H9 (cell line): ENCODE results near the gene IGFL1. TPM values are rescaled to one million over a fixed set of nuclear protein-coding genes. Genes with fewer than 3 reads are reported as not detected.

Source experiments
- DNase-seq: peaks from one replicate; pipeline ENCODE4 v3.0.0-alpha.2; 2017
- H2AFZ ChIP-seq: one replicate; pipeline ENCODE4 v1.6.1; 2013; ENCODE audit warnings: mild to moderate bottlenecking, low read length, control low read depth, moderate library complexity
- H2AK5ac ChIP-seq: 2 replicates; pipeline ENCODE4 v1.6.1; 2013; ENCODE audit warnings: low read length, control low read depth, mixed read lengths; ENCODE audit not compliant: insufficient read length
- H2BK120ac ChIP-seq: one replicate; pipeline ENCODE4 v1.6.1; 2013; ENCODE audit warnings: low read depth, mild to moderate bottlenecking, low read length, control low read depth, inconsistent platforms; ENCODE audit not compliant: poor library complexity, severe bottlenecking
- H2BK12ac ChIP-seq: 2 replicates; pipeline ENCODE4 v1.6.1; 2013; ENCODE audit warnings: low read length, control low read depth, mixed read lengths, low read depth; ENCODE audit not compliant: insufficient read length
- H2BK15ac ChIP-seq: 2 replicates; pipeline ENCODE4 v1.6.1; 2013; ENCODE audit warnings: low read depth, low read length, control low read depth
- H2BK20ac ChIP-seq: one replicate; pipeline ENCODE4 v1.6.1; 2013; ENCODE audit warnings: low read depth, mild to moderate bottlenecking, low read length, control low read depth, inconsistent platforms; ENCODE audit not compliant: poor library complexity, severe bottlenecking
- H2BK5ac ChIP-seq: 2 replicates; pipeline ENCODE4 v1.6.1; 2013; ENCODE audit warnings: low read length, control low read depth, mixed read lengths; ENCODE audit not compliant: insufficient read length
- H3K14ac ChIP-seq: 2 replicates; pipeline ENCODE4 v1.6.1; 2013; ENCODE audit warnings: low read length, control low read depth; ENCODE audit not compliant: insufficient read depth
- H3K18ac ChIP-seq: 2 replicates; pipeline ENCODE4 v1.6.1; 2013; ENCODE audit warnings: low read depth, mild to moderate bottlenecking, mixed read lengths, low read length, control low read depth; ENCODE audit not compliant: insufficient read length
- H3K23ac ChIP-seq: 2 replicates; pipeline ENCODE4 v1.6.1; 2013; ENCODE audit warnings: low read length, control low read depth, mixed read lengths, low read depth; ENCODE audit not compliant: insufficient read length
- H3K23me2 ChIP-seq: 2 replicates; pipeline ENCODE4 v1.6.1; 2013; ENCODE audit warnings: low read depth, mild to moderate bottlenecking, mixed read lengths, low read length, control low read depth; ENCODE audit not compliant: insufficient read length, poor library complexity, severe bottlenecking
- H3K27ac ChIP-seq: 2 replicates; pipeline ENCODE4 v1.5.1; 2013; ENCODE audit warnings: low read length, control low read depth, mixed read lengths, low read depth; ENCODE audit not compliant: insufficient read length
- H3K27me3 ChIP-seq: 2 replicates; pipeline ENCODE4 v1.6.1; 2013; ENCODE audit warnings: low read length, control low read depth, inconsistent platforms; ENCODE audit not compliant: insufficient read depth
- H3K4ac ChIP-seq: 2 replicates; pipeline ENCODE4 v1.6.1; 2013; ENCODE audit warnings: low read depth, mild to moderate bottlenecking, control low read depth, inconsistent platforms, low read length, moderate library complexity
- H3K4me1 ChIP-seq: 2 replicates; pipeline ENCODE4 v1.6.1; 2013; ENCODE audit warnings: low read length, control low read depth, inconsistent platforms; ENCODE audit not compliant: insufficient read depth
- H3K4me2 ChIP-seq: 2 replicates; pipeline ENCODE4 v1.6.1; 2013; ENCODE audit warnings: low read length, control low read depth, mixed read lengths; ENCODE audit not compliant: insufficient read length, insufficient read depth
- H3K56ac ChIP-seq: 2 replicates; pipeline ENCODE4 v1.6.1; 2013; ENCODE audit warnings: low read depth, mild to moderate bottlenecking, mixed read lengths, low read length, control low read depth; ENCODE audit not compliant: insufficient read length
- H3K79me1 ChIP-seq: 2 replicates; pipeline ENCODE4 v1.6.1; 2013; ENCODE audit warnings: low read depth, mild to moderate bottlenecking, moderate library complexity, low read length, control low read depth, inconsistent platforms; ENCODE audit not compliant: insufficient read depth, poor library complexity, severe bottlenecking
- H3K79me2 ChIP-seq: 2 replicates; pipeline ENCODE4 v1.6.1; 2013; ENCODE audit warnings: low read length, control low read depth, inconsistent platforms; ENCODE audit not compliant: insufficient read depth
- H3K9ac ChIP-seq: 2 replicates; pipeline ENCODE4 v1.6.1; 2013; ENCODE audit warnings: low read length, control low read depth, mixed read lengths; ENCODE audit not compliant: insufficient read length; ENCODE audit errors: extremely low read depth
- H3K9me3 ChIP-seq: one replicate; pipeline ENCODE4 v1.6.1; 2013; ENCODE audit warnings: low read depth, low read length, inconsistent platforms; ENCODE audit not compliant: control insufficient read depth
- H3T11ph ChIP-seq: one replicate; pipeline ENCODE4 v1.6.1; 2013; ENCODE audit warnings: mild to moderate bottlenecking, low read length, control low read depth, inconsistent platforms
- H4K20me1 ChIP-seq: one replicate; pipeline ENCODE4 v1.6.1; 2013; ENCODE audit not compliant: control insufficient read depth, insufficient read length, insufficient read depth
- H4K5ac ChIP-seq: 2 replicates; pipeline ENCODE4 v1.6.1; 2013; ENCODE audit warnings: low read depth, mild to moderate bottlenecking, mixed read lengths, low read length, control low read depth; ENCODE audit not compliant: insufficient read length
- H4K8ac ChIP-seq: replicated peaks from 2 replicates; pipeline ENCODE4 v1.6.1; 2013; ENCODE audit warnings: low read length, control low read depth, mixed read lengths, low read depth; ENCODE audit not compliant: insufficient read length
- H4K91ac ChIP-seq: 2 replicates; pipeline ENCODE4 v1.6.1; 2013; ENCODE audit warnings: low read depth, mild to moderate bottlenecking, moderate library complexity, mixed read lengths, low read length, control low read depth; ENCODE audit not compliant: insufficient read length
- H3K27ac Mint-ChIP-seq, 3 experiments: 2 replicates in 2 of 3; 3 replicates in 1 of 3; pipeline ENCODE4 v1.8.0; 2020 to 2021; ENCODE audit warnings: mixed read lengths in 3 of 3, mild to moderate bottlenecking in 1 of 3, moderate library complexity in 1 of 3
- H3K27me3 Mint-ChIP-seq: 2 replicates; pipeline ENCODE4 v1.8.0; 2021; ENCODE audit warnings: low read depth, mild to moderate bottlenecking, moderate library complexity, mixed read lengths
- H3K36me3 Mint-ChIP-seq, 3 experiments: 2 replicates in 2 of 3; 3 replicates in 1 of 3; pipeline ENCODE4 v1.8.0; 2020 to 2021; ENCODE audit warnings: low read depth in 3 of 3, mixed read lengths in 3 of 3; ENCODE audit not compliant: insufficient read depth in 1 of 3
- H3K4me1 Mint-ChIP-seq, 2 experiments: 2 replicates each; pipeline ENCODE4 v1.8.0; 2020; ENCODE audit warnings: mixed read lengths in 2 of 2
- H3K4me3 Mint-ChIP-seq, 2 experiments: 2 replicates in 1 of 2; 3 replicates in 1 of 2; pipeline ENCODE4 v1.8.0; 2020 to 2021; ENCODE audit warnings: mild to moderate bottlenecking in 2 of 2, mixed read lengths in 2 of 2, moderate library complexity in 1 of 2
- H3K9me3 Mint-ChIP-seq, 2 experiments: 2 replicates in 1 of 2; 3 replicates in 1 of 2; pipeline ENCODE4 v1.8.0; 2020; ENCODE audit warnings: mild to moderate bottlenecking in 2 of 2, mixed read lengths in 2 of 2, moderate library complexity in 1 of 2
- WGBS: extraction: QIAGEN DNeasy Blood & Tissue Kit; methylation state at CpG from one replicate; pipeline ENCODE4 v1.1.7; 2013; ENCODE audit warnings: missing lambda C conversion rate, low lambda C conversion rate, mixed read lengths; ENCODE audit not compliant: insufficient read length; ENCODE audit errors: extremely low coverage; 5-methylcytosine and 5-hydroxymethylcytosine counted together
- long read RNA-seq: library from polyadenylated mRNA; unstranded; transcript quantifications from one replicate; pipeline ENCODE4 v2.0.0, GENCODE V29; 2020
- total RNA-seq: library from RNA; stranded (reverse); gene quantifications from 2 replicates; pipeline ENCODE4 v1.2.1, GENCODE V29; 2021
- TF ChIP-seq, protein P1 (sequence below): fragments of 200-600 bp; sonication (generic); conservative IDR thresholded peaks from 3 replicates; pipeline ENCODE4 v1.8.0; 2021; ENCODE audit warnings: antibody characterized with exemption, mild to moderate bottlenecking

Gene IGFL1
- total RNA-seq, result not detected in 2 replicates
- long read RNA-seq, result 0 reads

- Histone ChIP-seq H3K79me2 (no peaks in the 10 kb centered on the region), H2AFZ (no peak within 1 kb of the TSS), H3T11ph (no peak within 1 kb of the TSS), H2BK5ac (no peak within 1 kb of the TSS), H3K9me3 (no peaks in the 10 kb centered on the region), H3K27me3 (no peaks in the 10 kb centered on the region), H4K20me1 (no peaks in the 10 kb centered on the region), H2BK120ac (no peak within 1 kb of the TSS), H3K4me2 (no peak within 1 kb of the TSS), H4K8ac (no peak within 1 kb of the TSS), H3K18ac (no peak within 1 kb of the TSS), H3K4ac (no peak within 1 kb of the TSS), H4K91ac (no peak within 1 kb of the TSS), H2BK12ac (no peak within 1 kb of the TSS), H2AK5ac (no peak within 1 kb of the TSS), H4K5ac (no peak within 1 kb of the TSS), H3K9ac (no peak within 1 kb of the TSS), H3K23me2 (no peaks in the 10 kb centered on the region), H3K56ac (no peak within 1 kb of the TSS), H3K23ac (no peak within 1 kb of the TSS), H3K14ac (no peak within 1 kb of the TSS), H3K27ac (no peak within 1 kb of the TSS), H3K79me1 (no peaks in the 10 kb centered on the region), H2BK20ac (no peak within 1 kb of the TSS), H2BK15ac (no peak within 1 kb of the TSS), H3K4me1 (no peaks in the 10 kb centered on the region)
- WGBS, result no CpG with 5 or more reads among the region's 6 CpGs
- H3K36me3 Mint-ChIP-seq, result no peaks in the 10 kb centered on the region
- no peak within 1 kb of the TSS for H3K4me3 Mint-ChIP-seq
- no peak for DNase-seq
- TF ChIP-seq, protein P1, sequence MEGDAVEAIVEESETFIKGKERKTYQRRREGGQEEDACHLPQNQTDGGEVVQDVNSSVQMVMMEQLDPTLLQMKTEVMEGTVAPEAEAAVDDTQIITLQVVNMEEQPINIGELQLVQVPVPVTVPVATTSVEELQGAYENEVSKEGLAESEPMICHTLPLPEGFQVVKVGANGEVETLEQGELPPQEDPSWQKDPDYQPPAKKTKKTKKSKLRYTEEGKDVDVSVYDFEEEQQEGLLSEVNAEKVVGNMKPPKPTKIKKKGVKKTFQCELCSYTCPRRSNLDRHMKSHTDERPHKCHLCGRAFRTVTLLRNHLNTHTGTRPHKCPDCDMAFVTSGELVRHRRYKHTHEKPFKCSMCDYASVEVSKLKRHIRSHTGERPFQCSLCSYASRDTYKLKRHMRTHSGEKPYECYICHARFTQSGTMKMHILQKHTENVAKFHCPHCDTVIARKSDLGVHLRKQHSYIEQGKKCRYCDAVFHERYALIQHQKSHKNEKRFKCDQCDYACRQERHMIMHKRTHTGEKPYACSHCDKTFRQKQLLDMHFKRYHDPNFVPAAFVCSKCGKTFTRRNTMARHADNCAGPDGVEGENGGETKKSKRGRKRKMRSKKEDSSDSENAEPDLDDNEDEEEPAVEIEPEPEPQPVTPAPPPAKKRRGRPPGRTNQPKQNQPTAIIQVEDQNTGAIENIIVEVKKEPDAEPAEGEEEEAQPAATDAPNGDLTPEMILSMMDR, result no peak
- peak within 1 kb of the TSS in 1 of 3 experiments; percentile 2; a peak in 1 of 7 replicates for H3K27ac Mint-ChIP-seq
- peaks cover 23% of the 10 kb centered on the region for H3K27me3 Mint-ChIP-seq
- peaks cover 0 to 3% of the 10 kb centered on the region in 2 experiments; a peak in 1 of 4 replicates for H3K4me1 Mint-ChIP-seq
- H3K9me3 Mint-ChIP-seq, result no peaks in the 10 kb centered on the region
These were observed at the start of gene IGFL1 for GRCh38 chr19:46229442-46229841. TSS of gene IGFL1 (plus strand) at chr19:46229742. CDS start at chr19:46229775, 33 bp downstream.
